ENCODE measurements around the gene PSMD4.

The PSMD4 gene

DNA sequence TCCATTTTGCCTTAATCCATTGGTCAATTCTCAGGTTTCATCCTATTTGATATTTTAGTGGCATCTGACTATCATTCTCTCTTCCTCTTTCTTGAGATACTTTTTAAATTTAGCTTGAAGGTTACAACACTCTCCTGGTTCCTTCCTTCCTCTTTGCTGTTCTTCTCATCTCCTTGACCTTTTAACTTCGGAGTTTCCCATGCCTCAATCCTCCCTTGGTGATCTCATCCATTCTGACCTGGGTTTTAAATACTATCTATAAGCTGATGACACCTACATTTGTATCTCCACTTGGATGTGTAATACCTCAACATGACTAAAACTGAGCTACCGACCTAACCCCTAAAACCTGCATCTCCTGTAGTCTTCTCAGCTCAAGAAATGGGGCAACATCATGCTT lies 22.7 kb downstream of the PSMD4 start:
- Histone ChIP-seq H3K9ac (ENCODE audit: low read depth, low read length, poor library complexity, severe bottlenecking) (no peak overlapping the region), H3K4me3 (ENCODE audit: low read length, poor library complexity, severe bottlenecking) (no peak overlapping the region), H3K4me2 (ENCODE audit: low read depth, low read length, poor library complexity, severe bottlenecking) (no peak overlapping the region), H4K20me1 (ENCODE audit: insufficient read depth, low read length, poor library complexity, severe bottlenecking) (peaks cover under 1% of the 10 kb centered on the region), H3K4me1 (ENCODE audit: insufficient read depth, low read length, poor library complexity, severe bottlenecking) (peaks cover 4% of the 10 kb centered on the region), H3K36me3 (ENCODE audit: insufficient read depth, low read length) (no peaks in the 10 kb centered on the region), H2AFZ (ENCODE audit: low read length) (no peak overlapping the region), H3K9me3 (ENCODE audit: insufficient read depth, low read depth, low read length) (no peaks in the 10 kb centered on the region), H3K79me2 (ENCODE audit: insufficient read depth, low read length) (peaks cover under 1% of the 10 kb centered on the region; the same call in 1 of the 2 replicates), H3K9me2 (replicated peaks; ENCODE audit: low read depth, low read length) (no peaks in the 10 kb centered on the region), H3K27me3 (ENCODE audit: insufficient read depth, low read length, poor library complexity, severe bottlenecking) (no peaks in the 10 kb centered on the region), H3F3A (ENCODE audit: low read depth) (peaks cover 3% of the 10 kb centered on the region; the same call in 1 of the 2 replicates)
- no peak for TF ChIP-seq EZH2phosphoT487 (IDR thresholded peaks at IDR 0.05; ENCODE audit: borderline replicate concordance)
- TF ChIP-seq, protein P1, sequence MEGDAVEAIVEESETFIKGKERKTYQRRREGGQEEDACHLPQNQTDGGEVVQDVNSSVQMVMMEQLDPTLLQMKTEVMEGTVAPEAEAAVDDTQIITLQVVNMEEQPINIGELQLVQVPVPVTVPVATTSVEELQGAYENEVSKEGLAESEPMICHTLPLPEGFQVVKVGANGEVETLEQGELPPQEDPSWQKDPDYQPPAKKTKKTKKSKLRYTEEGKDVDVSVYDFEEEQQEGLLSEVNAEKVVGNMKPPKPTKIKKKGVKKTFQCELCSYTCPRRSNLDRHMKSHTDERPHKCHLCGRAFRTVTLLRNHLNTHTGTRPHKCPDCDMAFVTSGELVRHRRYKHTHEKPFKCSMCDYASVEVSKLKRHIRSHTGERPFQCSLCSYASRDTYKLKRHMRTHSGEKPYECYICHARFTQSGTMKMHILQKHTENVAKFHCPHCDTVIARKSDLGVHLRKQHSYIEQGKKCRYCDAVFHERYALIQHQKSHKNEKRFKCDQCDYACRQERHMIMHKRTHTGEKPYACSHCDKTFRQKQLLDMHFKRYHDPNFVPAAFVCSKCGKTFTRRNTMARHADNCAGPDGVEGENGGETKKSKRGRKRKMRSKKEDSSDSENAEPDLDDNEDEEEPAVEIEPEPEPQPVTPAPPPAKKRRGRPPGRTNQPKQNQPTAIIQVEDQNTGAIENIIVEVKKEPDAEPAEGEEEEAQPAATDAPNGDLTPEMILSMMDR (conservative IDR thresholded peaks at IDR 0.05; ENCODE audit: low read length): no peak

DNA sequence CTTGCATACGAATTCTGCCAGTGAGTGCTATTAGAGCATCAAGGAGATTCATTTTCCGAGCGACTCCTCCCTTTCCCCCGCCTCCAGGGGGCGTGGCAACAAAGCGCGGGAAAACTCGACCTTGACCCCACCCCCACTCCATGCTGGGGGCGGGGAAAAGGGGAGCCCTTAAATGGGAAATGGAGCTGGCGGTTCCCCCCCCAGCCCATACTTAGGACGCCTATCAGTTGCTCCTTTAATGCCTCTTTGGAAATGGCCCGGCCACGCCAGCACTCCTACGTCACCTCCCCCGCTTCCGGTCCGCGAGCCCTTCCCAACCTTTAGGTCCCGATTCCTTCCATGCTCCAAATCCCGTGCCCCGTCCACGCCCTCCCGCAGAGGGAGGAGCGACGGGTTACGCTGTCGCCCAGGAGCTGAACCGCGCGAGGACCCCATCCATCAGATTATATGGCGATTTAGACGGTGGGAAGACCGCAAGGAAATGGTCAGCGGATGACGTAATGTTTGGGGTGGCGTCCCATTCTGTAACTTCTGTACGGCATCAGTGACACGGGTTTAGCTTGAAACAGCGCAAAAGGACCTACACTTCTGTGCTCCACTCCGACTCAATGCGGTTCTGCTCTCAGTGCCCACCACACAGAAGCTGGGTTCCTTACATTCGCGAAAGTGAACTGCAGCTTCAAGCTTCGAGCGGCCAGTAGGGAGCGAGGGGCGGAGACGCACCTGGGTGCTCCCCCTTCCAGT lies 26.9 kb downstream of the PSMD4 start:
- peak overlapping the region; percentile 67 for H3K4me2 ChIP-seq (ENCODE audit: low read depth, low read length, poor library complexity, severe bottlenecking)
- no peaks in the 10 kb centered on the region for H3K9me3 ChIP-seq (ENCODE audit: insufficient read depth, low read depth, low read length)
- H3K9ac ChIP-seq (ENCODE audit: low read depth, low read length, poor library complexity, severe bottlenecking): peak overlapping the region; percentile 91
- peaks cover 28% of the 10 kb centered on the region for H4K20me1 ChIP-seq (ENCODE audit: insufficient read depth, low read length, poor library complexity, severe bottlenecking)
- H3K79me2 ChIP-seq (ENCODE audit: insufficient read depth, low read length): peaks cover 39% of the 10 kb centered on the region
- H3F3A ChIP-seq (ENCODE audit: low read depth): peaks cover 3% of the 10 kb centered on the region; the same call in 1 of the 2 replicates
- no peaks in the 10 kb centered on the region for H3K9me2 ChIP-seq (replicated peaks; ENCODE audit: low read depth, low read length)
- peaks cover 19% of the 10 kb centered on the region for H3K4me1 ChIP-seq (ENCODE audit: insufficient read depth, low read length, poor library complexity, severe bottlenecking)
- peak overlapping the region; percentile 89 for H2AFZ ChIP-seq (ENCODE audit: low read length)
- TF ChIP-seq, protein P1 (conservative IDR thresholded peaks at IDR 0.05; ENCODE audit: low read length): no peak
- no peak for TF ChIP-seq EZH2phosphoT487 (IDR thresholded peaks at IDR 0.05; ENCODE audit: borderline replicate concordance)
- peak overlapping the region; percentile 89 for H3K4me3 ChIP-seq (ENCODE audit: low read length, poor library complexity, severe bottlenecking)
- no peaks in the 10 kb centered on the region for H3K27me3 ChIP-seq (ENCODE audit: insufficient read depth, low read length, poor library complexity, severe bottlenecking)
- H3K36me3 ChIP-seq (ENCODE audit: insufficient read depth, low read length): peaks cover 6% of the 10 kb centered on the region; the same call in 1 of the 2 replicates

DNA sequence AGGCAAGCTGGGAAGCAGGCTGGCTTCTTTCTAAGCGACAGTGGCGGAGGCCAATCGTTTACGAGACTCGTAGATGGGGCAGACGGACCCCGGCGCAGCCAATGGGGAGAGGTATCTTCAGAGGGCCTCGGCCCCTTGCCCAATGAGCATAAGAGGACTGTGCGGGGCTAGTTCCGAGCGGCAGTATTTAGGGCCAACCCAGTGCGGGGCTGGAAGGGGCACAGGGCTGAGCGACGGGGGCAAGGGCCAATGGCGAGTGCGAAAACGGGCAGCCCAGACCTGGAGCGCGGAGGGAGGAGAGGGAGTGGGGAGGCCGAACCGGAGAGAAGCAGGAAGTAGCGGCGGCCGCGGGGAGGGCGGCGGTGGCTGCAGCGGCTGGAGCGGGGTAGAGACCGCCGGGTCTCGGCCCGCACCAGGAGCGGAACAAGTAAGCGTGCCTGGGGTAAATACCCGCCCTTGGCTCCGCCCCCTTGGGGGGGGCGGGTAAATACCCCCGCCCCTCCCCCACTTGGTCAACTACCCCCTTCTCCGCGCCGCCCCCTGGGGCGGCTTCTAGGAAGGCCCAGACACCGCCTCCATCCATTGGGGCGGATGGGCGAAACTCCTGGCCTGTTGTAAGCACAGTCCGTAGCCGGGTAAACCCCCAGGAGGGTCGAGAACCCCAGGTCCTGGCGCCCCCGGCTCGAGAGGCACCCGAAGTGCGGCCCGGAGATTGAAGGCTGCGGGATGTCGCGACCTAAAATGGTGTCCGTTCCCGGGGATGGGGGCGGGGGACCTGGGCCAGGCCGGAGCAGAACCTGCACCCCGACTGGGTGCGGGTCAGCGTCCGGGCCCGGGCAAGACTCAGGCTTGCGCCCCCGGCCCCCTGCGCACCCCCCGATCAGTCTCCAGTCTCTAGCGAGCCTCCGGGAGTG lies 27.7 kb downstream of the PSMD4 start, which contains the start of gene ZNF687:
Gene ZNF687 (plus strand): TSS at position 331 of the 914 bp plus-strand sequence. CDS start 3,993 bp downstream, outside the sequence.
- peak within 1 kb of the TSS; percentile 89 for H3K4me3 ChIP-seq (ENCODE audit: low read length, poor library complexity, severe bottlenecking)
- no peaks in the 10 kb centered on the region for H3K27me3 ChIP-seq (ENCODE audit: insufficient read depth, low read length, poor library complexity, severe bottlenecking)
- H2AFZ ChIP-seq (ENCODE audit: low read length): peak within 1 kb of the TSS; percentile 89
- H3F3A ChIP-seq (ENCODE audit: low read depth): peaks cover 3% of the 10 kb centered on the region; the same call in 1 of the 2 replicates
- H3K9me3 ChIP-seq (ENCODE audit: insufficient read depth, low read depth, low read length): no peaks in the 10 kb centered on the region
- peak within 1 kb of the TSS; percentile 96 for H3K4me2 ChIP-seq (ENCODE audit: low read depth, low read length, poor library complexity, severe bottlenecking)
- H3K79me2 ChIP-seq (ENCODE audit: insufficient read depth, low read length): peaks cover 39% of the 10 kb centered on the region
- peaks cover 19% of the 10 kb centered on the region for H3K4me1 ChIP-seq (ENCODE audit: insufficient read depth, low read length, poor library complexity, severe bottlenecking)
- peaks cover 29% of the 10 kb centered on the region for H4K20me1 ChIP-seq (ENCODE audit: insufficient read depth, low read length, poor library complexity, severe bottlenecking)
- peak within 1 kb of the TSS; percentile 91 for H3K9ac ChIP-seq (ENCODE audit: low read depth, low read length, poor library complexity, severe bottlenecking)
- peaks cover 13% of the 10 kb centered on the region; the same call in 1 of the 2 replicates for H3K36me3 ChIP-seq (ENCODE audit: insufficient read depth, low read length)
- no peak for TF ChIP-seq EZH2phosphoT487 (IDR thresholded peaks at IDR 0.05; ENCODE audit: borderline replicate concordance)
- TF ChIP-seq, protein P1 (conservative IDR thresholded peaks at IDR 0.05; ENCODE audit: low read length): no peak
- H3K9me2 ChIP-seq (replicated peaks; ENCODE audit: low read depth, low read length): no peaks in the 10 kb centered on the region

All from Loucy (cell line).